Measurements from ENCODE around the gene IMMP2L.

GRCh38 chr7:110964775-110965174, 597.5 kb downstream of the IMMP2L start:
- TF ChIP-seq MAX (IDR thresholded peaks at IDR 0.05; ENCODE audit: insufficient read depth, insufficient read length) (no peak), CTCF (IDR thresholded peaks at IDR 0.05; ENCODE audit: extremely low read depth in 1 of 2, insufficient read depth in 1 of 2, low read depth in 1 of 2, low read length in 2 of 2) (no peak), POLR2A (IDR thresholded peaks at IDR 0.05; ENCODE audit: low read depth, low read length) (no peak), EZH2 (IDR thresholded peaks at IDR 0.05; ENCODE audit: borderline replicate concordance, low read depth, low read length, severe bottlenecking) (no peak), JUN (IDR thresholded peaks at IDR 0.05; ENCODE audit: borderline replicate concordance, insufficient read depth, insufficient read length, low read depth) (no peak), POLR2AphosphoS5 (IDR thresholded peaks at IDR 0.05; ENCODE audit: insufficient read depth, low read depth, low read length) (no peak), MYC (IDR thresholded peaks at IDR 0.05; ENCODE audit: low read depth, low read length) (no peak), FOS (IDR thresholded peaks at IDR 0.05; ENCODE audit: borderline replicate concordance, insufficient read depth, low read length) (no peak), GATA2 (IDR thresholded peaks at IDR 0.05; ENCODE audit: insufficient read depth, insufficient read length, low read depth, low read length) (no peak)
